HG03565 (cell line): Measurements from ENCODE around the gene TAS2R46.
"Not testable (repeated sequence)": the region's sequence is repeated elsewhere in the genome, so short reads cannot be mapped to it uniquely, and the experiment has no call there.

Experiments used
- ATAC-seq: cut with Tn5 transposase; IDR thresholded peaks from one replicate; pipeline ENCODE4 v1.9.1; 2021; ENCODE audit warnings: mild to moderate bottlenecking, moderate library complexity; ENCODE audit not compliant: unreplicated experiment

Gene TAS2R46, protein sequence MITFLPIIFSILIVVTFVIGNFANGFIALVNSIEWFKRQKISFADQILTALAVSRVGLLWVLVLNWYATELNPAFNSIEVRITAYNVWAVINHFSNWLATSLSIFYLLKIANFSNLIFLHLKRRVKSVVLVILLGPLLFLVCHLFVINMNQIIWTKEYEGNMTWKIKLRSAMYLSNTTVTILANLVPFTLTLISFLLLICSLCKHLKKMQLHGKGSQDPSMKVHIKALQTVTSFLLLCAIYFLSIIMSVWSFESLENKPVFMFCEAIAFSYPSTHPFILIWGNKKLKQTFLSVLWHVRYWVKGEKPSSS

GRCh38 chr12:11062194-11062593 is at the start of gene TAS2R46:
Gene TAS2R46, minus strand, starts transcription at chr12:11062294. Its CDS starts 0 bp downstream, at chr12:11062294.
- not testable (repeated sequence) for ATAC-seq

DNA sequence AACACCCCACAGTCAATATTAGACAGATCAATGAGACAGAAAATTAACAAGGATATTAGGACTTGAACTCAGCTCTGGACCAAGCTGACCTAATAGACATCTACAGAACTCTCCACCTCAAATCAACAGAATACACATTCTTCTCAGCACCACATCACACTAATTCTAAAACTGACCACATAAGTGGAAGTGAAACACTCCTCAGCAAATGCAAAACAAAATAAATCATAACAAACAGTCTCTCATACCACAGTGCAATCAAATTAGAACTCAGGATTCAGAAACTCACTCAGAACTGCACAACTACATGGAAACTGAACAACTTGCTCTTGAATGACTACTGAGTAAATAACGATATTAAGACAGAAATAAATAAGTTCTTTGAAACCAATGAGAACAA is 49.1 kb upstream of the TAS2R46 start:
- not testable (repeated sequence) for ATAC-seq

DNA sequence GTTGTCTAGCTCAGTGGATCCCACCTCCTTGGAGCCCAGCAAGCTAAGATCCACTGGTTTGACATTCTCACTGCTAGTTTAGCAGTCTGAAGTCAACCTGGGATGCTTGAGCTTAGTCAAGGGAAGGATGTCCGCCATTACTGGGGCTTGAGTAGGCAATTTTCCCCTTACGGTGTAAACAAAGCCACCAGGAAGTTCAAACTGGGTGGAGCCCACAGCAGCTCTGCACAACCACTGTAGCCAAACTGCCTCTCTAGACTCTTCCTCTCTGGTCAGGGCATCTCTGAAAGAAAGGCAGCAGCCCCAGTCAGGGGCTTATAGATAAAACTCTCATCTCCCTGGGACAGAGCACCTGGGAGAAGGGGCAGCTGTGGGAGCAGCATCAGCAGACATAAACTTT is 46.8 kb upstream of the TAS2R46 start:
- ATAC-seq, result no peak

- ATAC-seq, result no peak
Observed at GRCh38 chr12:11107719-11108118, 45.6 kb upstream of the TAS2R46 start.

DNA sequence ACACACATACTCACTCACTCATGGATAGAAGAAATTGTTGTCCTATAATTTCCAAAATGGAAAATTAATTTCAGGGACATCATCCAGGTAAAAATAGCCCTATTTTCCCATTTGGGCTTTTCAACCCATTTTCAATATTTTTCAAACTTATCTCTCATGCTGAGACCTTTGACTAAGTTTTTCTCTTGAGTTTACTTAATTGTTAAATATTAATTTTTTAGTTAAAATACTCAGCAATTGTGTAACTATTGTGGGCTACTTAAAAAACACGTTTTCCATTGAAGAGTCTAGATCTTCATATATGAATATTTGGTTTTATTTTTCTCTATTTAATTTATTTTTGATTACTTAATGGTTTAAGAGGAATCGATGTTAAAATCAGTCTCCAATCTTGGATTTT is 44.2 kb upstream of the TAS2R46 start:
- ATAC-seq, result no peak

DNA sequence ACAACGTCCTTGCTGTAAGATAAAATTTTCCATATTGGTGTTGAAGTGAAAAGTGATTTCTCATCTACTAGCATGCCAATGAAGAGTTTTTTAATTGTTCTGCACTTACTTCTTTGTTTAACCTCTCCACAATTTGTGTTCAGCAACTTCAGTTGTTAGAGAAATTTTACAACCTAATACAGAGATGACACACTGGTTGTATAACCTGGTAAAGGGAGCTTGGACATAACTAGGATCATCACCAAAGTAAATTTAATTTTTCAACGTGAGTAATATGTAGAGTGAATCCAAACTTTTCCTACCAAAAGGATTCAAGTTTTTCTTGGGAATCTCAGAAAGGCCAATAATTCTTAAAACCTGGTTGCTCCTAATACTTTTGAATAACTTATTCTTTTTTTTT is 43.5 kb upstream of the TAS2R46 start:
- no peak for ATAC-seq

GRCh38 chr12:11094910-11095309 is 32.8 kb upstream of the TAS2R46 start:
- ATAC-seq, result not testable (repeated sequence)

DNA sequence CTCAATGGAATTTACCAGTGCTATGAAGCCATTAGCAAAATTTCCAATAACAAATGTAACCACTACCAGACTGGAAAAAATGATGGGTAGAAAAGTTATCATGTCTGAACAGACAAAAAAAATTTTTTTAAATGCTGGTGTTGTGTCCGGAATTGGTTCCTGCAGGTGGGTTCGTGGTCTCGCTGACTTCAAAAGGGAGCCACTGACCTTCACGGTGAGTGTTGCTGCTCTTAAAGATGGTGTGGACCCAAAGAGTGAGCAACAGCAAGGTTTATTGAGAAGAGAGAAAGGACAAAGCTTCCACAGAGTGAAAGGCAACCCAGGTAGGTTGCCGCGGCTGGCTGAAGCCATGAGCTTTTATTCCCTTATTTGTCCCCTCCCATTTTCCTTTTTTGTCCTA is 30.0 kb upstream of the TAS2R46 start, which contains the start of gene TAS2R43:
TAS2R43 (minus strand) TSS at position 186 of the 400 bp plus-strand sequence; CDS start at position 102, 84 bp downstream.
- no peak for ATAC-seq

- ATAC-seq, result no peak
Observed at GRCh38 chr12:11089246-11089645, 27.2 kb upstream of the TAS2R46 start.

DNA sequence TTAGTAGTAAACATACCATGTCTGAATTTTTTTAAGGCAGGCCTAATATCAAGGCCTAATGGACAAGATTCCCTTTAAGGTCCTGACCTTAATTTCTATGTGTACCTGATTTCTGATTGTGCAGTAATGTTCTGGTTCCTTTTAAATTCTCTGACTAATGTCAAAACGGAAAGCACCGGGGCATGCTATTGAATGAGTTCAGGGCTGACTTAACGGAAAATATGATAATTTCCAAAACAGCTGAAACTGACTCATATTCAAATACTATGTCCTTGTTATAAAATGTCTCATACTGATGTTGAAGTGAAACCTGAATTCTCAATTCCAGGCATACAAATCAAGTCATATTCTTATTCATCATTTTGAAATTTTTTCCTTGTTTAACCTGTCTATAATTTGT is 23.3 kb upstream of the TAS2R46 start:
- ATAC-seq, result peak; percentile 59

DNA sequence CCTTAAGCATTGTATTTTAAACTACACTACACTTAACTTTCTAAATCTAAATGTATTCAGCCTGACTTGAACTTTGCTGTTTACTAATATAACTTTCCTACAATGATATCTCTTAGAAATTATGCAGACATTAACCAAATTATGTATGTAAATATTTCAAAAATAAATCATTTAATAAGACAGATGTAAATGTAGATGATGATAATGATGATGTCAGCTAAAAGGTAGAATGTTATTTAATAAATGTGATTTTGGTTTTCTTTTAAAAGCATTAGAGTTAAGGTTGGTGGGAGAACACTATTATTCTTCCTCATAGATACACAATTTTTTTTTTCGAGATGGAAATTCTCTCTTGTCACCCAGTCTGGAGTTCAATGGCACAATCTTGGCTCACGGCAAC is 19.9 kb upstream of the TAS2R46 start:
- ATAC-seq, result no peak

- no peak for ATAC-seq
Observed at GRCh38 chr12:11078246-11078645, 16.2 kb upstream of the TAS2R46 start.

GRCh38 chr12:11075642-11076041 is 13.5 kb upstream of the TAS2R46 start:
- ATAC-seq, result peak; percentile 59

DNA sequence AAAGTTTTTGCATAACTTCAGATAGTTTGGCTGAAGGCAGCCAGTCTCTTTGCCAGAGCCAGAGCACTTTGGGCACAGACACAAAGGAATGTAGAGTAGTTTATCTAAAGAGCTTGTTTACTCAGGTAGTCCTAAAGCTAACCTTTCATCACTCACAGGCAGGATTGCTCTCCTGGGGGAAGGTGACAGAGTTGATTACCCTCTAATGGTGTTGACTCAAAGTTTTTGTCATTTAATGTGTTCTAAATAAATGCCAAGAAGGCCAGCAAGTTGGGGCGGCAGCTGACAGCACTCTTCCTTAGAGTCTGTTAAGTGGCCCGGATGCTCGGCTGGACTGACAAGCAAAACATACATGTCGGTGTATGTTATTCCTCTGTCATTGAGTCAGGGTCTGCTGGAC is 9.3 kb upstream of the TAS2R46 start:
- no peak for ATAC-seq

DNA sequence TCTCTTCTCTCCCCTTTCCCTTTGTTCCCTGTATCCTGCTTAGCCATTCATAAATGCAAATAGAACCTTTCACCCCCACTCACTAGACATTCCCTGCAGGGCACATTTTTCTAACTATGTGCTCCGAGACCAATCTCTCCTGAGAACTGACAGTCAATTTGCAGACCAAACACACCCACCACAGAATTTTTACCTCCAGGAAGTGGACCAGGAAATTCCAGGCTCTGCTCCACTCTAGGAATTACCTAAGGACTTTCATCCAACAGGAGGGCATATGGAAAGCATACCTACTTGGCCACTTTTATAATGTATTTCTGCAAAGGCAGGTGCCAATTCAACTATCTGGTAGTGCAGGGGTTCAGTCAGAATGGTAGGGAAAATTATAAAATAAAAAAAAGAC is 8.9 kb upstream of the TAS2R46 start:
- ATAC-seq, result no peak

DNA sequence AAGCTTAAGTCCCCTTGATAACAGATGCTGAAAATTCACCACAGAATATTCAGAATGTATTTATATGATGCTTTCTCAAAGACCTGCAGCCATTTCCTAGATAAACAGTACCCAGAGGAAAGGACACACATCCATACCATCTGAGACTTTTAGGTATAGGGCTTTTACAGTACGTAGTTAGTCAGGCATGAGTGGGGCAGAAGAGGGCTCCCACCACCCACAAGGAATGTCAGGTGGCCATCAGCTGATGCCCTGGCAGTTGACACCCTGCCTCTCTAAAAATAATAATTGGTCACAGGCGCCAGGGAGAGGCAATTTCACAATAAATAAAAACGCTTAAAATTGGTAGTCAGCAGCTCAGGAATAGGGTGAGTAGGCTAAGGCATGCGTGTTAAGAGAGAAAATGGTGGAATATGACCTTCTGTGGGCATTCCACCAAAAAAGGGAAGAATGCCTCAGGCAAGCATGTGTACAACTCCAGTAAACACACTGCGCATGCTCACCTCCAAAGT is 7.8 kb upstream of the TAS2R46 start:
- ATAC-seq, result no peak

DNA sequence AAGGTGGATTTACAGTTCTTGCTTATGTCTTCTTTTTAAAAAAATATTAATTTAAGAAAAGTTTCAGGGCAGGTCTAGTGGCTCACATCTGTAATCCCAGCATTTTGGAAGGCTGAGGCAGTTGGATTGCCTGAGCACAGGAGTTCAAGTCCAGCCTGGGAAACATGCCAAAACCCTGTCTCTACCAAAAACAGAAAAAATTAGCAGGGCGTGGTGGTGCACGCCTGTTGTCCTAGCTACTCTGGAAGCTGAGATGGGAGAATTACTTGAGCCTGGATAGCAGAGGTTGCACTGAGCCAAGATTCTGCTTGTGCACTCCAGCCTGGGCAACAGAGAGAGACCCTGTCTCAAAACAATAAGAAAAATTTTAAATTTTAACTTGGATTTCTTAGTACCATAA is 5.4 kb upstream of the TAS2R46 start:
- no peak for ATAC-seq

DNA sequence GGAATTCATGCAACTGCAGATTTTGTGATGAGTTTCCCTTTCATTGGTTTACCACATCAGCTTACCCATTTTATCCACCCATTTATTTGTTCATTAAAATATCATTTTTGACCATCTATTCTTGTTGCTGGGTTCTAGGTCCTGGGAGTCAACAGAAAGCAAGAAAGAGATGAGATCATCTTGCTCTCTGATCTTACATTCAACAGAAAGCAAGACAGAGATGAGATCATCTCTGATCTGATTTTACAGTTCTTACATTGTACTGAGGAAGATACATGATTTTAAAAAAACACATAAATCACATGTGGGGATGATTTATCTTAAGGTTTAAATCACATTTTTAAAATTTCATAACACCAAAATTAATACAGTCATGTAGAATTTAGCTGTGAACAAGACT is 2.3 kb downstream of the TAS2R46 start:
- peak; percentile 45 for ATAC-seq

DNA sequence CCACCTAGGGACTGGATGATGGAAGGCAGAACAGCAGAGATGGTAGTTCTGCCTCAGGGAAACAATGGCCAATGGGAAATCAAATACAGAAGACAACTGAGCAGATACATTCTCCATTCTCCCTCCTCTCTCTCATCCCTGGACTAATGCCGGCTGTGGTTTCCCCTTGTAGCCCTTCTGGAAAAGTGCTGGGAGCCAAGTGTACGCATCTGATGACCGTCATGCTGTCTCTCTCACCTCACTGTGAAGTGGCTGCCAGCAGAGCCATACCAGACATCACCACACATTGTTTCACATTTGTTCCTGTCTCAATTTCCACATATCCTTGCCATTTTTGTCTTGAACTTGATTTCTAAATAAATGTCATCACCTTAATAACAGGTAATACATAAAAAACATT is 3.1 kb downstream of the TAS2R46 start:
- ATAC-seq, result no peak

DNA sequence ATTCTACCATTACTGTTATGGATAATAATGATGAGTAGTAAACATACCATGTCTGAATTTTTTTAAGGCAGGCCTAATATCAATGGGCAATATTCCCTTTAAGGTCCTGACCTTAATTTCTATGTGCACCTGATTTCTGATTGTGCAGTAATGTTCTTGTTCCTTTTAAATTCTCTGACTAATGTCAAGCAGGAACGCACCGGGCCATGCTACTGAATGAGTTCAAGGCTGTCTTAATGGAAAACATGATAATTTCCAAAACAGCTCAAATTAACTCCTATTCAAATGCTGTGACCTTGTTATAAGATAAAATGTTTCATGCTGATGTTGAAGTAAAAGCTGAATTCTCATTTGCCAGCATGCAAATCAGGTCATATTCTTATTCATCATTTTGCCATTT is 6.8 kb downstream of the TAS2R46 start:
- no peak for ATAC-seq

GRCh38 chr12:11049806-11050531 is 12.1 kb downstream of the TAS2R46 start:
- not testable (repeated sequence) for ATAC-seq

DNA sequence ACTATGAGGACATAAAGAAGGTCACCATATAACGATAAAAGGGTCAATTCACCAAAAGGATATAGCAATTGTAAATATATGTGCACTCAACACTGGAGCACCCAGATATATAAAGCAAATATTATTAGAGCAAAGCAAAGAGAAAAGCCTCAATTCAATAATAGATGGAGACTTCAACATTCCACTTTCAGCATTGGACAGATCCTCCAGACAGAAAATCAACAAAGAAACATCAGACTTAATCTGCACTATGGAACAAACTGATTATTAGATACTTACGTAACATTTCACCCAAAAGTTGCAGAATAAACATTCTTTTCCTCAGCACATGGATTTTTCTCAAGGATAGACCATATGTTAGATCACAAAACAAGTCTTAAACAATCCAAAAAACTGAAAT is 20.7 kb downstream of the TAS2R46 start:
- not testable (repeated sequence) for ATAC-seq
